Lower leg skin (tissue), 3 donors: ENCODE results near the gene NOX4.
"Not testable (repeated sequence)": the region's sequence is repeated elsewhere in the genome, so short reads cannot be mapped to it uniquely, and the experiment has no call there.

Experiments
- POLR2A ChIP-seq, 2 donors: fragments of 450-650 bp; IDR thresholded peaks; one replicate each; pipeline ENCODE4 v1.6.1; 2016 to 2017; ENCODE audit warnings: antibody characterized with exemption in 2 of 2, mild to moderate bottlenecking in 1 of 2, moderate library complexity in 1 of 2
- TF ChIP-seq, protein P1 (sequence below), 3 donors: fragments of 450-650 bp; IDR thresholded peaks; one replicate each; pipeline ENCODE4 v1.5.1; 2016; ENCODE audit warnings: antibody characterized with exemption in 3 of 3, mild to moderate bottlenecking in 3 of 3, moderate library complexity in 2 of 3

DNA sequence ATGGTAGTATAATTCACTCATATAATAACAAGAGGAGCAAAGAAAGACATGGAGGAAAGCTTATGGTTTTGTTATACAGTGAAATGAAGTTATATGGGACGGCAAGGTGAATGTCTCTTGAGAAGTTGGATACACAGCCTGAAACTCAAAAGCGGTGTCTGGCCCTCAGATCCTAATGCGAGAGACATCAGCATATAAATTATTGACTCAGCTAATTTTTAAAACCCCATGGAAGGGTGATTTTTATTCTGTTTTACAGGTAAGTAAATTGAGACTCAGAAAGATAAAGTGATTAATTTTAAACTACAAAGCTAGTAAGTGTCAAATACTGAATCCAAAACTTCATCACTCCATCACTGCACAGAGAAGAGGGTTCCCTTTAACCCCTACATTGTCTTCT lies 203.2 kb downstream of the NOX4 start:
- TF ChIP-seq, protein P1, sequence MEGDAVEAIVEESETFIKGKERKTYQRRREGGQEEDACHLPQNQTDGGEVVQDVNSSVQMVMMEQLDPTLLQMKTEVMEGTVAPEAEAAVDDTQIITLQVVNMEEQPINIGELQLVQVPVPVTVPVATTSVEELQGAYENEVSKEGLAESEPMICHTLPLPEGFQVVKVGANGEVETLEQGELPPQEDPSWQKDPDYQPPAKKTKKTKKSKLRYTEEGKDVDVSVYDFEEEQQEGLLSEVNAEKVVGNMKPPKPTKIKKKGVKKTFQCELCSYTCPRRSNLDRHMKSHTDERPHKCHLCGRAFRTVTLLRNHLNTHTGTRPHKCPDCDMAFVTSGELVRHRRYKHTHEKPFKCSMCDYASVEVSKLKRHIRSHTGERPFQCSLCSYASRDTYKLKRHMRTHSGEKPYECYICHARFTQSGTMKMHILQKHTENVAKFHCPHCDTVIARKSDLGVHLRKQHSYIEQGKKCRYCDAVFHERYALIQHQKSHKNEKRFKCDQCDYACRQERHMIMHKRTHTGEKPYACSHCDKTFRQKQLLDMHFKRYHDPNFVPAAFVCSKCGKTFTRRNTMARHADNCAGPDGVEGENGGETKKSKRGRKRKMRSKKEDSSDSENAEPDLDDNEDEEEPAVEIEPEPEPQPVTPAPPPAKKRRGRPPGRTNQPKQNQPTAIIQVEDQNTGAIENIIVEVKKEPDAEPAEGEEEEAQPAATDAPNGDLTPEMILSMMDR (IDR thresholded peaks at IDR 0.05) = not testable (repeated sequence)
- not testable (repeated sequence) for TF ChIP-seq POLR2A (IDR thresholded peaks at IDR 0.05)
